Measurements from ENCODE around the gene ARHGAP9.
A peak's percentile ranks its signal among the peaks of the same experiment; 100 is the strongest.

ARHGAP9 gene

DNA sequence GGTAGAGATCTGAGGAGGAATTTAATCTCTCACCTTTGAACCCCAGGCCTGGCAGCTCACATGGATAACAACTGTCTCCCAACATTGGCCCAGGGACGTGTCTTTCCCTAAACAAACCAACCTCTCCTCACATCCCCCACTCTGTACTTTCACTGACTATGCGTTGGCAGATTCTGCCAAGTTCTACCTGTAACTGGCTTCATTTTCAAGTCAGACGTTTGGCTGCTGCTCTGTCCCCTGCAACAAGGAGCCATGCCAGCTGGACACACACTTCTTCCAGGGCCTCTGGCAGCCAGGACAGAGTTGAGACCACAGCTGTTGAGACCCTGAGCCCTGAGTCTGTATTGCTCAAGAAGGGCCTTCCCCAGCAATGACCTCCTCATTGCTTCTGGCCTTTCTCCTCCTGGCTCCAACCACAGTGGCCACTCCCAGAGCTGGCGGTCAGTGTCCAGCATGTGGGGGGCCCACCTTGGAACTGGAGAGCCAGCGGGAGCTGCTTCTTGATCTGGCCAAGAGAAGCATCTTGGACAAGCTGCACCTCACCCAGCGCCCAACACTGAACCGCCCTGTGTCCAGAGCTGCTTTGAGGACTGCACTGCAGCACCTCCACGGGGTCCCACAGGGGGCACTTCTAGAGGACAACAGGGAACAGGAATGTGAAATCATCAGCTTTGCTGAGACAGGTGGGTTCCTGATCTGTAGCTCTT is 45.0 kb downstream of the ARHGAP9 start, which contains the start of gene INHBC:
INHBC (plus strand) TSS at position 268 of the 707 bp plus-strand sequence; CDS start at position 371, 103 bp downstream.
- Histone ChIP-seq H3K9ac (ENCODE audit: low read length) (no peak within 1 kb of the TSS), H3K4me2 (ENCODE audit: low read depth, low read length) (no peak within 1 kb of the TSS), H3K9me2 (replicated peaks; ENCODE audit: insufficient read depth, low read length) (no peaks in the 10 kb centered on the region), H3K27ac (ENCODE audit: low read length) (no peak within 1 kb of the TSS), H3K4me3 (ENCODE audit: low read length) (no peak within 1 kb of the TSS), H2AFZ (ENCODE audit: low read length) (no peak within 1 kb of the TSS), H3K36me3 (replicated peaks; ENCODE audit: insufficient read depth, low read length) (no peaks in the 10 kb centered on the region), H3F3A (ENCODE audit: insufficient read depth, low read length) (0 out of 2 replicates have a peak, but pooled peaks cover 2% of the 10 kb centered on the region), H3K9me3 (replicated peaks; ENCODE audit: insufficient read depth, low read length) (no peaks in the 10 kb centered on the region), H4K20me1 (ENCODE audit: insufficient read depth, low read length) (no peaks in the 10 kb centered on the region), H3K27me3 (replicated peaks; ENCODE audit: insufficient read depth, low read length) (no peaks in the 10 kb centered on the region), H3K4me1 (ENCODE audit: low read length) (peaks cover 8% of the 10 kb centered on the region), H3K79me2 (ENCODE audit: low read length) (peaks cover 6% of the 10 kb centered on the region)
- no peak for DNase-seq
- TF ChIP-seq EZH2phosphoT487 (IDR thresholded peaks at IDR 0.05; ENCODE audit: low read length) = no peak

DNA sequence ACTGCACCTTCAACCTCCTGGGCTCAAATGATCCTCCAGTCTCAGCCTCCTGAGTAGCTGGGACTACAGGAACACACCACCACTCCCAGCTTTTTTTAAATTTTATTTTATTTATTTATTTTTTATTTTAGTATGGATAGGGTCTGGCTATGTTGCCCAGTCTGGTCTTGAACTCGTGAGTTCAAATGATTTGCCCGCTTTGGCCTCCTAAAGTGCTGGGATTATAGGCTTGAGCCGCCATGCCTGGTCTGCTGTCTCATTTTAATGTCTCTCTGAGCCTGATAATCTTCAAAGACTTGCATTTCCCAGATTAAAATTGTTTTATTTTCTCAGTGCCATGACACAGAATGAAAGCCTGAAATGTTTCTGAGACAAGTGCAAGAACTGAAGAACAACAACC is 46.3 kb downstream of the ARHGAP9 start:
- Histone ChIP-seq H3K79me2 (ENCODE audit: low read length) (peaks cover 15% of the 10 kb centered on the region), H3K4me3 (ENCODE audit: low read length) (no peak overlapping the region), H3K9ac (ENCODE audit: low read length) (no peak overlapping the region), H3K9me2 (replicated peaks; ENCODE audit: insufficient read depth, low read length) (no peaks in the 10 kb centered on the region), H3K27ac (ENCODE audit: low read length) (no peak overlapping the region), H3K4me1 (ENCODE audit: low read length) (peaks cover 8% of the 10 kb centered on the region), H3K27me3 (replicated peaks; ENCODE audit: insufficient read depth, low read length) (no peaks in the 10 kb centered on the region), H3K9me3 (replicated peaks; ENCODE audit: insufficient read depth, low read length) (no peaks in the 10 kb centered on the region), H3F3A (ENCODE audit: insufficient read depth, low read length) (0 out of 2 replicates have a peak, but pooled peaks cover 2% of the 10 kb centered on the region), H4K20me1 (ENCODE audit: insufficient read depth, low read length) (no peaks in the 10 kb centered on the region), H3K36me3 (replicated peaks; ENCODE audit: insufficient read depth, low read length) (no peaks in the 10 kb centered on the region), H2AFZ (ENCODE audit: low read length) (no peak overlapping the region), H3K4me2 (ENCODE audit: low read depth, low read length) (no peak overlapping the region)
- TF ChIP-seq, protein P1, sequence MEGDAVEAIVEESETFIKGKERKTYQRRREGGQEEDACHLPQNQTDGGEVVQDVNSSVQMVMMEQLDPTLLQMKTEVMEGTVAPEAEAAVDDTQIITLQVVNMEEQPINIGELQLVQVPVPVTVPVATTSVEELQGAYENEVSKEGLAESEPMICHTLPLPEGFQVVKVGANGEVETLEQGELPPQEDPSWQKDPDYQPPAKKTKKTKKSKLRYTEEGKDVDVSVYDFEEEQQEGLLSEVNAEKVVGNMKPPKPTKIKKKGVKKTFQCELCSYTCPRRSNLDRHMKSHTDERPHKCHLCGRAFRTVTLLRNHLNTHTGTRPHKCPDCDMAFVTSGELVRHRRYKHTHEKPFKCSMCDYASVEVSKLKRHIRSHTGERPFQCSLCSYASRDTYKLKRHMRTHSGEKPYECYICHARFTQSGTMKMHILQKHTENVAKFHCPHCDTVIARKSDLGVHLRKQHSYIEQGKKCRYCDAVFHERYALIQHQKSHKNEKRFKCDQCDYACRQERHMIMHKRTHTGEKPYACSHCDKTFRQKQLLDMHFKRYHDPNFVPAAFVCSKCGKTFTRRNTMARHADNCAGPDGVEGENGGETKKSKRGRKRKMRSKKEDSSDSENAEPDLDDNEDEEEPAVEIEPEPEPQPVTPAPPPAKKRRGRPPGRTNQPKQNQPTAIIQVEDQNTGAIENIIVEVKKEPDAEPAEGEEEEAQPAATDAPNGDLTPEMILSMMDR (IDR thresholded peaks at IDR 0.05; ENCODE audit: low read length) = no peak
- TF ChIP-seq EZH2 (optimal IDR thresholded peaks at IDR 0.05; ENCODE audit: low read depth, low read length) (no peak), EZH2phosphoT487 (IDR thresholded peaks at IDR 0.05; ENCODE audit: low read length) (no peak)
- no peak for DNase-seq

DNA sequence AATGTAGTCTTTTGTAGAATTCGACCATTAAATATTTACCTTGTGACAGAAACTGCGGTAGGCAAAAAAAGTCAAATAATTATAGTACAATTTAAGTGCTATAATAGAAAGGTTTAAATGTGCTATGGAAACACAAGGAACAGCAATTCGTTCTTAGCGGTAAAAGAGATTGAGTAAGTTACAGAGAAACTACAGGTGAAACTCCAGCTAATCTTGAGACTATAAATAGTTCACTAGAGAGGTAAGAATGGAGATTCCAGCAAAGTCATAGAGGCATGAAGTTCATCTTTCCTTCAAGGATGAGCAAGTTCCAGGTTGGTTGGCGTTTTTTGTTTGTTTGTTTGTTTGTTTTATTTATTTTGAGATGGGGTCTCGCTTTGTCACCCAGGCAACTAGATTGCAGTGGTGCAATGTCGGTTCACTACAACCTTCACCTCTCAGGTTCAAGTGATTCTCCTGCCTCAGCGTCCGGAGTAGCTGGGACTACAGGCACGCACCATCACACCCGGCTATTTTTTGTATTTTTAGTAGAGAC is 47.9 kb downstream of the ARHGAP9 start:
- peaks cover 8% of the 10 kb centered on the region for H3K4me1 ChIP-seq (ENCODE audit: low read length)

More for the DNA sequence above, 47.9 kb downstream of the ARHGAP9 start:
- Histone ChIP-seq H3K9me2 (replicated peaks; ENCODE audit: insufficient read depth, low read length) (no peaks in the 10 kb centered on the region), H3K27ac (ENCODE audit: low read length) (peak overlapping the region; percentile 81; the same call in 1 of the 2 replicates), H3K9me3 (replicated peaks; ENCODE audit: insufficient read depth, low read length) (no peaks in the 10 kb centered on the region), H3K27me3 (replicated peaks; ENCODE audit: insufficient read depth, low read length) (no peaks in the 10 kb centered on the region), H3K9ac (ENCODE audit: low read length) (peak overlapping the region; percentile 88; the same call in 1 of the 2 replicates), H3K36me3 (replicated peaks; ENCODE audit: insufficient read depth, low read length) (no peaks in the 10 kb centered on the region), H2AFZ (ENCODE audit: low read length) (peak overlapping the region; percentile 99), H4K20me1 (ENCODE audit: insufficient read depth, low read length) (no peaks in the 10 kb centered on the region), H3K79me2 (ENCODE audit: low read length) (peaks cover 15% of the 10 kb centered on the region), H3K4me3 (ENCODE audit: low read length) (peak overlapping the region; percentile 86), H3K4me2 (ENCODE audit: low read depth, low read length) (peak overlapping the region; percentile 82), H3F3A (ENCODE audit: insufficient read depth, low read length) (0 out of 2 replicates have a peak, but pooled peaks cover 2% of the 10 kb centered on the region)
- TF ChIP-seq, protein P1 (IDR thresholded peaks at IDR 0.05; ENCODE audit: low read length) = no peak
- TF ChIP-seq EZH2 (optimal IDR thresholded peaks at IDR 0.05; ENCODE audit: low read depth, low read length) (no peak), EZH2phosphoT487 (IDR thresholded peaks at IDR 0.05; ENCODE audit: low read length) (no peak)
- no peak for DNase-seq

All from MM.1S (cell line).